HG02642 (cell line): Measurements from ENCODE around the gene PCDH18.
"Not testable (repeated sequence)": the region's sequence is repeated elsewhere in the genome, so short reads cannot be mapped to it uniquely, and the experiment has no call there.

Experiments used
- ATAC-seq: cut with Tn5 transposase; IDR thresholded peaks from one replicate; pipeline ENCODE4 v1.9.1; 2021; ENCODE audit warnings: mild to moderate bottlenecking; ENCODE audit not compliant: unreplicated experiment, poor library complexity

Gene PCDH18

GRCh38 chr4:137531986-137532868, at the start of gene PCDH18:
TSS of gene PCDH18 (minus strand) at chr4:137532494. CDS start at chr4:137532088, 406 bp downstream.
- ATAC-seq, result peak; percentile 70

DNA sequence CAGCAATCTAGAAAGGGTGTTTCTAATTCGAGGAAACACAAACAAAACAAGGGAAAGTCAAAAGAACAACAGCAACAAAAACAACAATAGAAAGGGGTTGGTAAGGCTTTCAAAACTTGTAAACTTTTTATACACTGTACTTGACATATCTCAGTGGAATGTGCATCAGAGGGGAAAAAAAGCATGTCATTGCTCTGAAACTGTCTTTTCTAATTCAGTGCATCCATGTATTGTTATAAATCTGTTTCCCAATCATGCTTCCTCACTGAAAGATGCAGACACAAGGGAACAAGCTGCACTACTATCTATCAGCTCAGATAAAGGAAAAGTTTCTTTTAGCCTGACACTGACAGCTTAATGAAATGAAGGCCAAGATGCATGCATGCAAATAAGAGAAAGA, 44.2 kb upstream of the PCDH18 start:
- ATAC-seq, result no peak

DNA sequence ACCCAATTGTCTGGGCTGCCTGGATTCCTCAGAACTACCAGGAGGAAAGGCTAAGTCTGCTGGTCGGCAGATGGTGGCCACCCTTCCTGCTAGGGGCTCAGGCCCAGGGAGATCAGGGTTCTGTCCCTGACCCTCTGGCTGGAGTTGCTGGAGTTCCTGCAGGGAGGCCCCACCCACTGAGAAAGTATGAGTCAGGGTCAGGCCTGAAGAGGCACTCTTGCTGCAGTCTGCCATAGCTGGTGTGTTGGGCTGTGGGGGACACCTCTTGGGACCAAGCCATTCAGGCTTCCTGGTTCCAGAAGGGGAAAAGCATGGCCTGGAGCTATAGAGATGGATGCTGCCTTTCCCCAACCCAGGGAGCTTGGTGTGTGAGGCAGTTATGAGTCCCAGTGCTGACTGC, 40.4 kb upstream of the PCDH18 start:
- no peak for ATAC-seq

GRCh38 chr4:137572163-137572562, 39.9 kb upstream of the PCDH18 start:
- ATAC-seq, result no peak

DNA sequence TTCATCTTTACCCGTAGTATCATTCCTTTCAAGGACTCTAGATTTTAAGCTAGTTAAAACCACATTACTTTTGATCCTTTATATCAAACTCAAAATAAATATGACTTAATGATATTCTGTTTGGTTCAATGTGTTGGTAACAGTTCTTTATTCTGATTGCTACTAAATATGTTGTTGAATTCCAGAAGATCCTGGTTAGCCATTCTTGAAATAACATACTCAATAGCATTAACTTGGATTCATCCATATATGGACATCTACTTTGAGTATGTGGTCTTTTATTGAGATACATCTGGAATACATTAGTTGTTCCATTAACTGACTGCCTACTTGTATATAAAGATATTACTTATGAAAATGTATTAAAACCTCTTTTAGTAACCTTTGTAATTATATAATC, 27.5 kb upstream of the PCDH18 start:
- ATAC-seq, result no peak

- ATAC-seq, result no peak
Observed at GRCh38 chr4:137558951-137559350, 26.7 kb upstream of the PCDH18 start.

GRCh38 chr4:137545461-137545861, 13.2 kb upstream of the PCDH18 start:
- ATAC-seq, result no peak

DNA sequence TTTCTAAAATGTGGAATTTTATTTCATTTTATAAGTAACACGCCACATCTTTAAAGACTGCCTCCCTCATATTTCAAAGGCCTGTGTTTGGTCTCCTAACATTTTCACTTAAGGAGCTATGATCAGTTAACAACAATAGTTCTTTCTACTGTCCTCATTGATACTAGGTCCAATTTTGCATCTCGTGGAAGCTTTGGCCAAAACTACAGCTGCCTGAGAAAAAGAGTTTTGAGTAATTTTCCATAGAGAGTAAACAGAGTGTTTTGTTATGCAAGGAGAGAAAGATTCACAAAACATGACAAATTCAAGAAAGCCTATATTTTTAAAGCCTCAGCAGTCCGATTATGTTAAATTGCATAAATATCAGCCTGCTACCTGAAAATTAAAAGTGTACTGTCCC, 11.4 kb upstream of the PCDH18 start:
- ATAC-seq, result no peak

DNA sequence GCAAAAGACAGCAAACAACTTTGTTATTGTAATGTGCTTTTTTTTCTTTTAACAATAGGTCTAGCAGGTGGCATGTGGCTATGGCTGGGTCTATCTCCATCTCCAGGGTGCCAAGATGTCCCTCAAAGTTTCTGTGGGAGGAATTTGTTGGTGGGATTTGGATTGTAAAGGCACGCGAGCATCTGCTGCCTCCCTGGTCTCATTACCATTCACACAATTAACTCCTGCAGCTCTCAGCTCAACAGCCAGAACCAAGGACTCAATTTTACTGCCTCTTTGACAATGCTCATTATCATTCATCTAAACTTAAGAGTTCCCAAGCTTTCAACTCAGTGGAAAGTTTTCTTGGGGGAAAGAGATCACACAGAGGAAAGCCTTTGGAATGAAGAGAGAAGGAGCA, 10.9 kb upstream of the PCDH18 start:
- no peak for ATAC-seq

DNA sequence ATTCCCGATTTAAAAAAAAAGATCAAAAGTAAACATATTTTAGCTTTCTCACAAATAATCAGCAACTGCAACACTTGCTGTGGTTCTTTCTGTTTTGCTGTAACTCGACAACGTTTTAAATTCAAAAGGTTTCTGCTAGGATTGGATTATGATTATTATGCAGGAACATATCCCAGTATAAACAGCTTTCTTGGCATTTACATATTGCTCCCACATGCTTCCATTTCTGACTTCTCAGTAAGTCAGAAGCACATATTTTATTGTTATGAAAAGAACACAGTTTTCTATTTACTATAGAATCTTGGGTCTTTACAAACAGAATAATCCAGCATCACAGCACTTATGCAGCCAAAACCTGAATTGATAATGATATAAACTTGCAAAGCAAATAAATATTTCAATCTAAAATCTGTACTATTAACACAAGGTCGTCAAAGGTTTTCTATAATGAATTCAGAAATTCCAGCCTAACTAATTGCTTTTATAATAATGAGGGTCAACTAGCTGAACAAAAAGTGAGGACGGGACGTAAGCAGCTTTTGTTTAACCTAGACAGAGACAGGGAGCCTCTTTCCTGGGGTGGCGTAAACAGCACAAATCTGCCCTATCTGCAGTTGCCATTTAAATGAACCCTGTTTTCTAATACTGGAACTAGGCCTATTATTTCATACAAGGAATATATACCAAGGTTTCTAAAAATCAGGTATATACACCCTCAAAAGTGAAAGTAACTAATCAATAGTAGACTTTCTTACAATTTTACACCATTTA, 9.8 kb upstream of the PCDH18 start:
- no peak for ATAC-seq

DNA sequence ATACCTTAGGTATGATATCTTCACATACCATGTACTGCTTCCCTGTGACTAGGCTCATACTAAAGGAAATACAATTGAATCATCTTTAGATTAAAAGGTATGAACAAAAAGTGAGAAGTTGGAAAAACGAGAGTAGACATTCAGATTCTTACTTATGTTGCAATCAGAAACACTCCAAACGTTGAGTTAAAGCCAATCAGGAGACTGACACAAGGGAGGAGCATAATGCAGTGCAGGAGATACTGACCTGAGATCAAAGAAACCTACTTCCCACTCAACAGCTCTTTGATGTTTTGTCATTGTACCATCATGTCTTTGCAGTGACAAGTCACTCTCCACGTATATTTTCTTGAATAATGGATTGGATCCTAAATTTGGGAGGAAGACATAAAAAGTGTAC, 8.9 kb upstream of the PCDH18 start:
- no peak for ATAC-seq

- ATAC-seq, result no peak
Observed at GRCh38 chr4:137540356-137540755, 8.1 kb upstream of the PCDH18 start.

DNA sequence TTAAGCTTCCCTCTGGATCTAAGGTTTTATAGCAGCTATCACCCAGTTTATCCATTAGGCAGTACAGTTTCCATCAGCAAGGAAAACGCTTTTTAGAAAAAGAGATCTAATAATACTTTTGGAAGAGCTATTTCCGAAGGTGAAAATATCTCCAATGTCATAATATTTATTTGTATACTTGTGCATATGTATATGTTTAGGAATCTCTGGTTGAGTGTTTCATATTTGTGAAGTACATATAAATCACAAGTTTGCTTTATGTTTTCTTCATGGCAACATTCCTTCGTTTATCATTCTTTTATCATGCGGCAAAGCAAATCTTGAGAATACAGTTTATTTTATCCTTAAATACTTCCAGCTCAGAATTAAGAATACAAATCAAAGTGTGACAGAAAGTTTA, 6.2 kb upstream of the PCDH18 start:
- no peak for ATAC-seq

DNA sequence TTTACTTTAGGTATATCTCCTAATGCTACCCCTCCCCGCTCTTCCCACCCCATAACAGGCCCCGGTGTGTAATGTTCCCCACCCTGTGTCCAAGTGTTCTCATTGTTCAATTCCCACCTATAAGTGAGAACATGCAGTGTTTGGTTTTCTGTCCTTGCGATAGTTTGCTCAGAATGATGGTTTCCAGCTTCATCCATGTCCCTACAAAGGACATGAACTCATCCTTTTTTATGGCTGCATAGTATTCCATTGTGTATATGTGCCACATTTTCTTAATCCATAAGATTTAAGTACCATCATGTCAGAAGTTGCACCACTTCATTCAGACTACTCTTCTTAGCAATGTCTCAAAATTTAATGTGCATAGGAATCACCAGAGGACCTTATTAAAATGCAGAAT, 5.5 kb upstream of the PCDH18 start:
- ATAC-seq, result not testable (repeated sequence)

- no peak for ATAC-seq
Observed at GRCh38 chr4:137536789-137537561, 4.7 kb upstream of the PCDH18 start.

GRCh38 chr4:137535718-137536117, 3.4 kb upstream of the PCDH18 start:
- ATAC-seq, result no peak

GRCh38 chr4:137534516-137534915, 2.2 kb upstream of the PCDH18 start:
- ATAC-seq, result no peak

DNA sequence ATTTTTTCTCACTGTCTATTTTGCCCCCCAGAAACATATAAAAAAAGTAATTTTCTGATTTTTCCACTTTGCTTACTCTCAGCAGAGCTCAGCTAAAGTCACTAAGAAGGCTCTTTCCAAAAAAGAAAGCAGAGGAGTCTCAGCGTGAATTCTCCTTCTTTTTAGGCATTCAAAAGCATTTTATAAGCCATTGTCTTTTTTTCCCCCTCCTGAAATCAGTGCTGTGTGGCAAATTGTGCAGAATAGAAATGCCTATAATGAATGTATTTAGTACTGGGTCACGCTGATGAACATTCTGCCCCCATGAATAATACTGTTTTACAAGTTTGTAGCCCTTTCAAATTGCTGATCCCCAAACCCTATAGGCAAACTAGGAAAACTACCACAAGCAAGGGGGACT, 1.6 kb upstream of the PCDH18 start:
- no peak for ATAC-seq

- ATAC-seq, result peak; percentile 25
Observed at GRCh38 chr4:137532869-137533236, 559 bp upstream of the PCDH18 start.

DNA sequence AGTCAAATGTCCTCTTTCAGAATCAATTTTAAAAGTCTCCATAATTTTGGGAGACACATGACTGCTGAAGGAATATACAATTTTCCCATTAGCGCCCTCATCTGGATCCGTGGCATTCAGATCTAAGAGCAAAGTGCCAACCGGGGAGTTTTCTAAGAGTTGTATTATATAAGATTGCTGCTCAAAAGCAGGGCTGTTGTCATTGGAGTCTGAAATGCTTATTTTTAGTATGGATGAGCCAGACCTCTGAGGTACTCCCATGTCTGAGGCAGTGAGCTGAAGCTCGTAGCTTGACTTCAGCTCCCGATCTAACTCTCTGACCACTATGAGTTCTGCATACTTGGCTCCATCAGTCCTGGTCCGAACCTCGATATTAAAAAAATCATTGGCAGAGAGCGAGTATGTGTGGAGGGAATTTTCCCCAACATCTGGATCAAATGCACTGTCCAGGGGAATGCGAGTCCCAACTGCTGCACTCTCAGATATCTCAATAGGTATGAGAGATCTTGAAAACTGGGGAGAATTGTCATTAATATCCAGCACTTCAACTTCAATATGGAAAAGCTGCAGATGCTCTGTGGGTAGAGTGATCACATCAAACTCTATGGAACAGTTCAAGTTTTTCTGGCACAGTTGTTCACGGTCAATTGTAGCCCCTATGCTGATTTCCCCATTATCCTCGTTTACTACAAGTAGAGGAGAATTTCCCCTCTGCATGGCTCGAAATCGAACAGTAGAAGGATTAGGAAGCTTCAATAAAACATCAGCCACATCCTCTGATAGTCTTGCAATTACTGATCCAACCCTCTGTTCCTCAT, 917 bp downstream of the PCDH18 start:
- ATAC-seq, result peak; percentile 10
